ENCODE results near the gene ATPAF2. TPM values are rescaled to one million over a fixed set of nuclear protein-coding genes. Genes with fewer than 3 reads are reported as not detected.
"Not testable (repeated sequence)": the region's sequence is repeated elsewhere in the genome, so short reads cannot be mapped to it uniquely, and the experiment has no call there.

The ATPAF2 gene
- total RNA-seq, 1 donor from 2014 or later: 24.2 TPM

- ATAC-seq: peak; percentile 23
Observed at GRCh38 chr17:18009609-18010420, 29.2 kb downstream of the ATPAF2 start.

GRCh38 chr17:18008496-18009268, 30.3 kb downstream of the ATPAF2 start:
- peak; percentile 51 for ATAC-seq

GRCh38 chr17:18006495-18007239, 32.3 kb downstream of the ATPAF2 start:
- ATAC-seq: no peak

- ATAC-seq: no peak
Observed at GRCh38 chr17:18005496-18005895, 33.5 kb downstream of the ATPAF2 start.

GRCh38 chr17:18004884-18005305, 34.1 kb downstream of the ATPAF2 start:
- ATAC-seq: peak; percentile 40

- ATAC-seq: no peak
Observed at GRCh38 chr17:18004345-18004744, 34.6 kb downstream of the ATPAF2 start.

- ATAC-seq: no peak
Observed at GRCh38 chr17:18002171-18002570, 36.8 kb downstream of the ATPAF2 start.

- ATAC-seq: no peak
Observed at GRCh38 chr17:18000030-18000408, 38.9 kb downstream of the ATPAF2 start.

- peak; percentile 38 for ATAC-seq
Observed at GRCh38 chr17:17999364-18000029, 39.5 kb downstream of the ATPAF2 start.

- ATAC-seq: no peak
Observed at GRCh38 chr17:17998934-17999333, 40.0 kb downstream of the ATPAF2 start.

GRCh38 chr17:17995887-17996286, 43.1 kb downstream of the ATPAF2 start:
- not testable (repeated sequence) for ATAC-seq

- ATAC-seq: peak; percentile 70
Observed at GRCh38 chr17:17994271-17995069, 44.5 kb downstream of the ATPAF2 start.

- ATAC-seq: no peak
Observed at GRCh38 chr17:17993852-17994251, 45.1 kb downstream of the ATPAF2 start.

- ATAC-seq: no peak
Observed at GRCh38 chr17:17993366-17993765, 45.6 kb downstream of the ATPAF2 start.

- peak; percentile 16 for ATAC-seq
Observed at GRCh38 chr17:17990282-17990681, 48.7 kb downstream of the ATPAF2 start.

GRCh38 chr17:17989618-17990017, 49.4 kb downstream of the ATPAF2 start:
- ATAC-seq: no peak

GRCh38 chr17:17989081-17989480, 49.9 kb downstream of the ATPAF2 start:
- ATAC-seq: no peak

- ATAC-seq: no peak
Observed at GRCh38 chr17:17988427-17988945, 50.5 kb downstream of the ATPAF2 start.

- no peak for ATAC-seq
Observed at GRCh38 chr17:17987901-17988300, 51.1 kb downstream of the ATPAF2 start.

GRCh38 chr17:17987187-17987896, 51.6 kb downstream of the ATPAF2 start:
- no peak for ATAC-seq

- no peak for ATAC-seq
Observed at GRCh38 chr17:17985555-17985954, 53.4 kb downstream of the ATPAF2 start.

All from esophagus mucosa (tissue), 1 donor.